NCI-H146 (cell line): ENCODE data around the gene TRIP12.
"Not testable (repeated sequence)": the region's sequence is repeated elsewhere in the genome, so short reads cannot be mapped to it uniquely, and the experiment has no call there.

Source experiments
- DNase-seq: peaks from one replicate; lab custom pipeline; 2025; lab: John Stamatoyannopoulos, UW

Gene TRIP12

DNA sequence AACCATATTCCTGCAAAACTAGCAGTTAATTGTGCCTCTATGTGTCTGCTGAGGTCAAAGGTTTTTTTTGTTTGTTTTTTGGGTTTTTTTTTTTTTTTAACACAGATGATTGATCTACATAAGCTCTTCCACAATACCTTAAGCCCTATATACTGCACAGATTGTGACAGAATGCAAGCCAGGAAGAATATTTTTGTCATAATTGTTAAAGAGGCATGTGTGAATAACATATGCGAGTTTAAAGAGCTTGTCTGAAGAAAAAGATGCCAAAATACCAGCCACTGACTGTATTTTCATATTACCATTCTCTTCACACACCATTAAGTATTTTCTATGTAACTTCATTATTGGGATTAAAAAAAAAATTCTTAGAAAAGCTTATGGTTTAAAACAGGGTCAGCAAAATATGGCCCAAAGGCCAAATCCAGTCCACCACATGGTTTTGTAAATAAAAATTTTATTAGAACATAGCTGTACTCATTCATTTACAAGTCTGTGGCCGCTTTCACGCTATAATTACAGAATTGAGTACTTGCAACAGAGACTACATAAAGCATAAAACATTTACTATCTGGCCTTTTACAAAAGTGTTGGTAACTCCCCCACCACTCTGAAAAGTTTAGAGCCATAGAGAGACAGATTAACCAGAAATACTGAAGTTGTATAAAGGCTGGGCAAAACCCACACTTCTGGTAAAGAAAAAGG is 89.9 kb downstream of the TRIP12 start:
- no peak for DNase-seq

GRCh38 chr2:229825476-229825875 is 96.3 kb downstream of the TRIP12 start:
- no peak for DNase-seq

DNA sequence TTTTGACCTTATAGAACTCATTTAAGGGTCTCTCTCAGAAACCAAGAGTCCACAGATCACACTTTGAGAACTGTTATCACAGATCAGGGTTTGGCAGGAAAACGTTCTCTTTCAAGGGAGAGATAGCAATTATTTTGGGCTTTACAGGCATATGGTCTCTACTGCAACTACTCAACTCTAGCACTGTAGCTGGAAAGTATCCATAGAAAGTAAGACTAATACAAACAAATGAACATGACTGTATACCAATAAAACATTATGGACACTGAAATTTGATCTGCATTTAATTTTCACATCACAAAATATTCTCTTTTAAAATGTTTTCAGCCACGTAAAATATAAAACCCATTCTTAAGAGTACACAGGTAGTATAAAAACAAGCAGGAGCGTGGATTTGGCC is 100.5 kb downstream of the TRIP12 start:
- DNase-seq = no peak

DNA sequence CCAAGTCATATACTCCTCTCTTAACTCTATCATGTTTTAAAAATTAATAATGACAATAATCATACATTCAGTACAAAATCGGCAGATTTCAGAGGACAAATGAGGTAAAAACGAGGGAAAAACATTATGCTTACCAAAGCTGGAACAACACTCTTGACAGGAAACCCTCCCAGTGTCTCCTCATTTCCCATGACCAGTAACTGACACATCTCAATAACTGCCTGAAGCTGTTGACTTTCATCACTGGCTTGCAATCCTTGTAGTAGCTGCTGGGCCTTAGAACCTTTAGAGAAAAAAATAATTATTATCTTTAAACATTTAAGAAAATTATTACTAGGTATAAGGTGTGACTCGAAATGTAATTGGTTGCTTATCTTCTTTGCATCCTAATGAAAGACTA is 103.6 kb downstream of the TRIP12 start:
- DNase-seq = no peak

DNA sequence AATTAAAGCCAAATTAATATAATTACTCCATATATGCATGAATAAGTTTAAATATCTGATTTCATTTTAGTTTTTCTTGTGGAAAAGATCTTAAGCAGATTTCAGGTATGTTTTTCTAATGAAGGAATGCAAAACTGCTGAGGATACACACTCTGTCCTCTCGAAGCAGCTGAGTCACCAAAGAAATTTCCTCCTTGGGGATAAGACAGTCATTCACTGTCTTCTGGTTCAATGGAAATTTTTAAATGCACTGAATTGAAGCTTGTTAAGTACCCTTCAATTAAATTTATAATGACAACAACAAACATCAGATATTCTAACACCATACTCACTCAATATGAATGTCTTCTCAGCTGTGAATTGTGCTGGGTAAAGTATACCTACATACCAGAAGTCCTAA is 106.0 kb downstream of the TRIP12 start:
- DNase-seq = no peak

DNA sequence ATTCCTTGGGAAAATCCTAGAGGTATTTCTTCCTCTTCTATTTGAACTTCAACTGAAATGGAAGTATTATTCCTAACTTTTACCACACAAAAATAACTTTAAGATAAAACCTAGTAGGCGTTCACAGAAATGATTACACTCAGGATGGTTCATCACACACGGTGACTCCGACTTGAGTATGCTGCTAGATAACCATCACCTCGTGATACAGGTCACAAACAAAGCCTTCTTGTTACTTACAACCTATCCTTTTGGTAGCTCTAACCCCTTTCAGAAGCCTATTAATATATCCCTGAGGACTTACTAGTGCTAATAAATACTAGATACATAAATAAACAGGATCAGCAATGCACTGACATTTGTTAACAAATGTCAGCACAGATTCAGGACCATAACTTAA is 106.5 kb downstream of the TRIP12 start:
- DNase-seq = no peak

DNA sequence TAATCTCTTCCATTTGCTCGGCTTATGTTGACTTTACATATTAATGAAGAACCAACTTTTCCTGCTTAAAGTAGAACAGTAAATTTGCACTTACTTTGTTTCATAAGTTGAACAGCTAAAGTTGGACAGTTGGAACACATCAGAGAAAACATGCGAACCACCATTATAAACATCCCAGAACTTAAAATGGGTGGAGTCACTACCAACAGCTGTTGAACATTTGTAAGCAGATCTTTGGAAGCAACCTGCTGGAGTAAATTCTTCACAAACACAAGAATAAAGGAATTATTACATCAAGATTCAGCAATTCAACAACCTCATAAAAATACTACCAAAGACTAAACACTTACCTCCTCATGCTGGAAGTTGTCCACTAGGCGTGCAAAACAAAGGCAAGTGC is 111.0 kb downstream of the TRIP12 start:
- no peak for DNase-seq

GRCh38 chr2:229805559-229805958 is 116.2 kb downstream of the TRIP12 start:
- DNase-seq = no peak

DNA sequence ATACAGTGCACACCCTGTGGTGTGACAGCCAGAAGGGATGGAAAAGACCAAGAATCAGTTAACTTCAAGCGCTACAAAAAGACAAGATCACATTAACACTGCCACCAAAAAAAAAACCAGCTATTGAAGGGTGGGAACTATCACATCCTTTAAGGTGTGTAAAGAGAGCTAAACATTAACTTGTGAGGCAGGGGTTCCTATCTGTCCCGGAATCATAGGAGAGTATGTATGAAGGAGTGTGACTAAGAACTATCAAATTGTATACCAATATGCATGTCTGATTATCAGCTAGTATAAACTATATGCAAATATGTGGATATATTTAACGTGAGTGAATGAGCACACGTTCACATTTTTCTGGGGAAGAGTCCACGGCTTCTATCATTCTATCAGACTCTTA is 119.0 kb downstream of the TRIP12 start:
- no peak for DNase-seq

DNA sequence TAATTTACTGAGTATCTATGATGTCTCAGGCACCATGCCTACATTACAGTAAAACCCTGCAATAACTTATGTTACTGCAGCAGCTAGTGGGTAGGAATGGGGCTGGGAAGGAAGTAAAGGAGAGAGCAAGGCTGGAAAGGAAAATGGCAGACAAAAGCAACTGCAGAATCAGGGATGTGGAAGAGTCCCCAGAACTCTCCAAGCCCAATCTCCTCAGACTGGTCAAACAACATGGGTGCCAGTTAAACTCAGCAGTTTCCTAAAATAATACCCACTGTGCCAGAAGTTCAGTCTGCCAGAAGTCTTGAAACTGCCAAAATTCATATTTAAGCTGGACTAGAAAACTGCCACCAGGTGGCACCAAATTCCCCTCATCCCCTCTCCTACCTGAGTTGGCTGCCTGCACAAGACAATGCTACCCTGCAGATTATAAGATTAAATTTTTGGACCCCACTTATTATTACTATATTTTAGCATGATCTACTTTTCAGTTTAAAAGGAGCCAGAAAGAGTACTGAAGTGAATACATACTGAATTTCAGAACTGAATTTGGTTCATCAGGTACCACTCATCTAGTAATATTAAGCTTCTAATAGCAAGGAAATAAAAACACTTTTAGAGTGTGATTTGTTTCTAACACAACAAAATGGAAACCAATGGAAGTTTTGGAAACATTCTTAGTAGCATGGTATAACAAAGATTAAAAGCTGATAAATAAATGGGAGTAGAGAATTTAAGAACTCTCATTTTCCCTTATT is 120.6 kb downstream of the TRIP12 start:
- peak; percentile 11 for DNase-seq

GRCh38 chr2:229798446-229799155 is 123.2 kb downstream of the TRIP12 start:
- no peak for DNase-seq

GRCh38 chr2:229795058-229795457 is 126.8 kb downstream of the TRIP12 start:
- DNase-seq = no peak

DNA sequence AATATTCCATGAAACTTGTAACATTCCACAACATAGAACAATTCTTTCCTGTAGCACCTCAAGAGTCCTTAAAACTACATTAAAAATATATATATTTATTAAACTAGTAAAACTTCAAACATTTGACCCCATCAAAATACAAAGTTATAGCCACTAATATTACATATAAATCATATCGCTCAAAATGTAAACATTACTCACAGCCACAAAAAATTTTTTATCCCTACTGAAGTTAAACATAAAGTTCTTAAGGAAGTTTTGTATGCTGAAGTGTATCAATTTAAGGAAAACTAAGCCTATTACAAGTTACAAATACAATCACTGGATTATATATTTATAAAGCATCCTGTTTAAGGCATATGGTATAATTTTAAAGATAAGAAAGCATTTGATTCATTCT is 127.2 kb downstream of the TRIP12 start:
- DNase-seq = no peak

GRCh38 chr2:229786289-229786688 is 135.5 kb downstream of the TRIP12 start:
- DNase-seq = not testable (repeated sequence)

GRCh38 chr2:229784791-229785190 is 137.0 kb downstream of the TRIP12 start:
- DNase-seq = no peak

GRCh38 chr2:229783108-229783721 is 138.6 kb downstream of the TRIP12 start:
- DNase-seq = no peak

DNA sequence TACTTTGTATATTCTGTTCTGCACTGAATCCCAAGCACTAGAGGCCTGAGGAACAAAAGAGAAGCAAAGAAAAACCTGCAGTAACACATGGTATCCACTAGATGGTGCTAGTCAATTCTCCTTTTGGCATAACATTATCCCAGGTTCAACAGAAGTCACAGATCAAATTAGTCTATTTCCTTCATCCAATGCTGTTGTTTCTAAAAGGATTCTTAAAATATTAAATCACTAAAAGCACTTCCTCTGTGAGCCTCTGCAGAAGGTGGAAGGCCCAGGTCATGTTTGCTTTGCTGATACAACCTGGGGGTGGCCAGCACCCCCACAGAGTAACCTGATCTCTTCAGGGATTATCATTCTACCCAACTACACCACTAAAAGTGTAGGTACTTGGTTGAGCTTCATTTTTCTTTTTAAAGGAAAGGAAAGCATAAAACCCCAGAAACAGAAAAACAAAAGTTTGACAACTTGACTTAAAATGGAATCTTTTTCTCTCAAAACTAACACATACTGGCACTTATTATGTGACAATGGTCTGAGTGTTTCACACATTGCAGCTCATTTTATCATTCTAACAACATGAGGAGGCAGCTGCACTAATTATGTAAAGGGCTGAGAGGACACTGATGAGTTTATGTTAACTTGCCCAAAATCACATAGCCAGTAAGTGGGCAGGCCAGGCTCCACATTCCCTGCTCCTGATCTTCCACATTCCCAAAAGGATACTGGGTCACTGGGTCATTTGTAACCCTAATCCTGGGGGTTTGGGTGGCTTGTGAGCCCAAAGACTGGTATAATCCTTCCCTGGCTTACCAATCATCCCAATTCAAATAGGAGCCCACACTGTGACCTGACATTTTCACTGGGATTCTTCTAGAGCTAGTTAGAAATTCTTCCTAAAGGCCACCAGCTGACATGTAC is 140.7 kb downstream of the TRIP12 start:
- peak; percentile 22 for DNase-seq

- DNase-seq = no peak
Measured at GRCh38 chr2:229779650-229780049, 142.2 kb downstream of the TRIP12 start.

DNA sequence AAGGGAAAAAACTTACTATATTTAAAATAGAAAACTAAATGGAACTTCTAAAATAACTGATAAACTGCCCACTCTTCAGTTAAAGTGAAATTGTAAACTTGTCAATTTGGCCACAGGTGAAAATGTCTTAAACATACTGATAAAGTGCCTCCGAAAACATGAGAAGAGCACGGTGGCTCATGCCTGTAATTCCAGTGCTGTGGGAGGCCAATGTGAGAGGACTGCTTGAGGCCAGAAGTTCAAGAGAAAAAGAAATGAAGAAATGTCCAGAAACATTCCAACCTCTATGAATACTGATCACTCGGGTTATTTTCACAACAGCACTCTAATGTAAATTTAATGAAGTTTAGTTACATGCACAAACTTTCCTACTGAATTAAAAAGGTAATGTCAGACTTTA is 144.1 kb downstream of the TRIP12 start:
- DNase-seq = no peak

- DNase-seq = no peak
Measured at GRCh38 chr2:229775614-229776313, 146.0 kb downstream of the TRIP12 start.

DNA sequence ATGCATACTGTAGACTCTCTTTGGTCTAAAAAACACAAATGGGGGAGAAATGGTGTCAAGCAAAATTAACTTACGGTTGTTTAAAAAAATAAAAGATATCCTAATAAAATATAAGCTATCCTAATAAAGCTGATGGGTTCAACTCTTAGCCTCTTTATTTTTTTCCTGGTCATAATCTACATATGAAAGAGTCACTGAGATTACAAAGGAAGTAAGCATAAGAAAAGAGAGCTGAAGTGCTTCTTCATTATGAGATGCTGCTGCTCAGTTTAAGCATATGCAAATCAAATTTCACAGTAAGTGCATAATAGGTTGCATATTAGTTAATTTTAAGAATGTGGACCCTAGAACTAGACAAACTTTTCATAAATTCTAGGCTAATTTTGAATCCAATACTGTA is 147.6 kb downstream of the TRIP12 start:
- DNase-seq = no peak
